Activated T-helper 1 cell treated with Interleukin-2 at 50 U/mL for 16 hours (primary cell): Measurements from ENCODE around the gene CACNA1C.

Experiments
- DNase-seq: peaks from one replicate; pipeline ENCODE4 v3.0.0-alpha.2; 2020; ENCODE audit warnings: low read depth

CACNA1C gene

GRCh38 chr12:2298556-2299200 is 245.9 kb downstream of the CACNA1C start:
- no peak for DNase-seq

- DNase-seq = no peak
These were observed 246.4 kb downstream of the CACNA1C start for GRCh38 chr12:2299206-2299605.

- no peak for DNase-seq
These were observed 247.4 kb downstream of the CACNA1C start for GRCh38 chr12:2300168-2300567.

- DNase-seq = no peak
These were observed 248.1 kb downstream of the CACNA1C start for GRCh38 chr12:2300886-2301285.

- no peak for DNase-seq
These were observed 249.0 kb downstream of the CACNA1C start for GRCh38 chr12:2301531-2302461.

- no peak for DNase-seq
These were observed 250.2 kb downstream of the CACNA1C start for GRCh38 chr12:2302711-2303580.

- DNase-seq = no peak
These were observed 251.4 kb downstream of the CACNA1C start for GRCh38 chr12:2304223-2304622.

GRCh38 chr12:2306012-2306411 is 253.2 kb downstream of the CACNA1C start:
- DNase-seq = no peak

- DNase-seq = no peak
These were observed 253.9 kb downstream of the CACNA1C start for GRCh38 chr12:2306735-2307134.

GRCh38 chr12:2307550-2307949 is 254.8 kb downstream of the CACNA1C start:
- DNase-seq = no peak

GRCh38 chr12:2309647-2310046 is 256.9 kb downstream of the CACNA1C start:
- DNase-seq = no peak

GRCh38 chr12:2311020-2311778 is 258.4 kb downstream of the CACNA1C start:
- no peak for DNase-seq

GRCh38 chr12:2312175-2312574 is 259.4 kb downstream of the CACNA1C start:
- no peak for DNase-seq

GRCh38 chr12:2312770-2313169 is 260.0 kb downstream of the CACNA1C start:
- DNase-seq = no peak

GRCh38 chr12:2314492-2314891 is 261.7 kb downstream of the CACNA1C start:
- no peak for DNase-seq

GRCh38 chr12:2317772-2318171 is 265.0 kb downstream of the CACNA1C start:
- DNase-seq = no peak

- DNase-seq = no peak
These were observed 265.5 kb downstream of the CACNA1C start for GRCh38 chr12:2318286-2318685.

- no peak for DNase-seq
These were observed 266.3 kb downstream of the CACNA1C start for GRCh38 chr12:2319136-2319535.

GRCh38 chr12:2319737-2320506 is 267.1 kb downstream of the CACNA1C start:
- no peak for DNase-seq

- DNase-seq = no peak
These were observed 268.1 kb downstream of the CACNA1C start for GRCh38 chr12:2320841-2321240.
